ENCODE results near the gene ABI2. TPM values are rescaled to one million over a fixed set of nuclear protein-coding genes. Genes with fewer than 3 reads are reported as not detected.

The ABI2 gene
- total and polyA plus RNA-seq, 2 donors from 2014 or later, result 26.7 to 66.6 TPM

DNA sequence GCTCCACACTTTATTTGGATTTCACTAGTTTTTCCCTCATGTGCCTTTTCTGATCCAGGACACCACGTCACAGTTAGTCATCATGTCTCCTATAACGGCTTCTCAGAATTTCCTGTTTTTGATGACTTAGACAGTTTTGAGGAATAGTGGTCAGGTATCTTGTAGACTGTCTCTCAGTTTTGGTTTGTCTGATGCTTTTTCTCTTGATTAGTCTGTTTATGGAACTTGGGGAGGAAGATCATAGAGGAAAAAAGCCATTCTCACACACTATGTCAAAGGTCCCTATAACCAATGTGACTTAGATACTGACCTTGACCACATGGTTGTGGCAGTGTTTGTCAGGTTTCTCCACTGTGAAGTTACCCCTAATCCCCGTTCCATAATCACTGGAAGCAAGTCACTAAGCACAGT, 117.9 kb downstream of the ABI2 start:
- Histone ChIP-seq H3K4me1 (ENCODE audit: control insufficient read depth in 2 of 3, insufficient read depth in 2 of 3, low read depth in 1 of 3, low read length in 3 of 3) (peaks cover 0 to 5% (median 0%) of the 10 kb centered on the region in 3 donors), H3K9me3 (ENCODE audit: control insufficient read depth in 2 of 3, insufficient read depth in 1 of 3, low read length in 3 of 3) (no peaks in the 10 kb centered on the region), H3K27ac (ENCODE audit: low read depth in 2 of 2, low read length in 2 of 2) (no peak overlapping the region), H3K4me3 (ENCODE audit: low read length in 3 of 3) (no peak overlapping the region), H3K9ac (ENCODE audit: low read length in 3 of 3) (no peak overlapping the region), H3K27me3 (ENCODE audit: control insufficient read depth, insufficient read depth, low read length) (no peaks in the 10 kb centered on the region), H3K36me3 (ENCODE audit: control insufficient read depth in 2 of 3, insufficient read depth in 3 of 3, low read length in 3 of 3) (peaks cover 4 to 27% (median 11%) of the 10 kb centered on the region in 3 donors)
- TF ChIP-seq, protein P1, sequence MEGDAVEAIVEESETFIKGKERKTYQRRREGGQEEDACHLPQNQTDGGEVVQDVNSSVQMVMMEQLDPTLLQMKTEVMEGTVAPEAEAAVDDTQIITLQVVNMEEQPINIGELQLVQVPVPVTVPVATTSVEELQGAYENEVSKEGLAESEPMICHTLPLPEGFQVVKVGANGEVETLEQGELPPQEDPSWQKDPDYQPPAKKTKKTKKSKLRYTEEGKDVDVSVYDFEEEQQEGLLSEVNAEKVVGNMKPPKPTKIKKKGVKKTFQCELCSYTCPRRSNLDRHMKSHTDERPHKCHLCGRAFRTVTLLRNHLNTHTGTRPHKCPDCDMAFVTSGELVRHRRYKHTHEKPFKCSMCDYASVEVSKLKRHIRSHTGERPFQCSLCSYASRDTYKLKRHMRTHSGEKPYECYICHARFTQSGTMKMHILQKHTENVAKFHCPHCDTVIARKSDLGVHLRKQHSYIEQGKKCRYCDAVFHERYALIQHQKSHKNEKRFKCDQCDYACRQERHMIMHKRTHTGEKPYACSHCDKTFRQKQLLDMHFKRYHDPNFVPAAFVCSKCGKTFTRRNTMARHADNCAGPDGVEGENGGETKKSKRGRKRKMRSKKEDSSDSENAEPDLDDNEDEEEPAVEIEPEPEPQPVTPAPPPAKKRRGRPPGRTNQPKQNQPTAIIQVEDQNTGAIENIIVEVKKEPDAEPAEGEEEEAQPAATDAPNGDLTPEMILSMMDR (IDR thresholded peaks at IDR 0.05; ENCODE audit: borderline replicate concordance, extremely low read depth, insufficient read depth), result no peak
- no peak for FAIRE-seq
- no peak for DNase-seq
- intact Hi-C loops (cut with DNase I), result no loop called here

- Histone ChIP-seq H3K27me3 (ENCODE audit: control insufficient read depth, insufficient read depth, low read length) (no peaks in the 10 kb centered on the region), H3K27ac (ENCODE audit: low read depth in 2 of 2, low read length in 2 of 2) (no peak overlapping the region), H3K4me3 (ENCODE audit: low read length in 3 of 3) (no peak overlapping the region), H3K36me3 (ENCODE audit: control insufficient read depth in 2 of 3, insufficient read depth in 3 of 3, low read length in 3 of 3) (peaks cover 2 to 26% (median 8%) of the 10 kb centered on the region in 3 donors), H3K9ac (ENCODE audit: low read length in 3 of 3) (no peak overlapping the region), H3K4me1 (ENCODE audit: control insufficient read depth in 2 of 3, insufficient read depth in 2 of 3, low read depth in 1 of 3, low read length in 3 of 3) (peaks cover 0 to 5% (median 0%) of the 10 kb centered on the region in 3 donors), H3K9me3 (ENCODE audit: control insufficient read depth in 2 of 3, insufficient read depth in 1 of 3, low read length in 3 of 3) (no peaks in the 10 kb centered on the region)
- FAIRE-seq (no peak), DNase-seq (no peak)
- TF ChIP-seq, protein P1 (IDR thresholded peaks at IDR 0.05; ENCODE audit: borderline replicate concordance, extremely low read depth, insufficient read depth), result no peak
- intact Hi-C loops (cut with DNase I), result no loop called here
These were observed 118.6 kb downstream of the ABI2 start for GRCh38 chr2:203446780-203447179.

DNA sequence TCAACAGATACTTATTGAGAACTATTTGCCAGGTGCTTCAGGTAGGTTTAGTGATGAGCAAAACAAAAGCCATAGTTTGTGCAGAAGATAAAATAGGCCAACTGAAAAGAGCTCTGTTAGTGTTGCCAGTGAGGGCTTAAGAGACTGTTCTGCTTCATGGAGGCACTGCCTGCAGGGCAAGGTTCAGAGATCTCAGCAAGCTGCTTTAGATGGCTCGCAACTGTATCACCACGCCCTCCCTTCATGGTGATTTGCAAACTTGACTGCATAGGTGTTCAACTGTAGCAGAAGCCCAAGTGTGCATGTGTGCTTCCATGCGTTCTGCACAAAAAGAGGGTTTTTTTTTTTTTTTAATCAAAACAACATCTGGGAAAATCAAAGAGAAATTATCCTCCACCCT, 122.4 kb downstream of the ABI2 start:
- Histone ChIP-seq H3K27ac (ENCODE audit: low read depth in 2 of 2, low read length in 2 of 2) (no peak overlapping the region), H3K9ac (ENCODE audit: low read length in 3 of 3) (no peak overlapping the region), H3K27me3 (ENCODE audit: control insufficient read depth, insufficient read depth, low read length) (no peaks in the 10 kb centered on the region), H3K4me1 (ENCODE audit: control insufficient read depth in 2 of 3, insufficient read depth in 2 of 3, low read depth in 1 of 3, low read length in 3 of 3) (peaks cover 0 to 8% (median 0%) of the 10 kb centered on the region in 3 donors), H3K9me3 (ENCODE audit: control insufficient read depth in 2 of 3, insufficient read depth in 1 of 3, low read length in 3 of 3) (no peaks in the 10 kb centered on the region), H3K36me3 (ENCODE audit: control insufficient read depth in 2 of 3, insufficient read depth in 3 of 3, low read length in 3 of 3) (peaks cover 2 to 24% (median 9%) of the 10 kb centered on the region in 3 donors), H3K4me3 (ENCODE audit: low read length in 3 of 3) (no peak overlapping the region)
- FAIRE-seq (no peak), DNase-seq (no peak)
- TF ChIP-seq, protein P1 (IDR thresholded peaks at IDR 0.05; ENCODE audit: borderline replicate concordance, extremely low read depth, insufficient read depth), result no peak
- intact Hi-C loops (cut with DNase I), result no loop called here

DNA sequence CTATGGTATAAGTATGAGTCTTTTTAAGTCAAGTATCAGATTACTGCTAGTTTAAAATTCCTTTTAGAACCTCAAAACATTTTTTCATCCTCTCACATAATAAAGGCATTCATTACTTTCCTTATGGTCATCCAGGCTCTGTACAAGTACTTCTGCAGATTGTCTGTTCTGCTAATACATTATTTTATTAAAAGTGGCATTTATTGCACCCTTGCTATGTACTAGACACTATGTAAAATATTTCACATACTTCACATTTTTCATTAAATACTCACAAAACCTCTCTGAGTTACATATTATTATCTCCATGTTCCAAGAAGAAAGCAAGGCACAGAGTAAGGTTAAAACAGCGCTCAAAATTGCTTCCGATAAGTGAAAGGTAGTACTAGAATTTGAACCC, 122.8 kb downstream of the ABI2 start:
- Histone ChIP-seq H3K9ac (ENCODE audit: low read length in 3 of 3) (no peak overlapping the region), H3K9me3 (ENCODE audit: control insufficient read depth in 2 of 3, insufficient read depth in 1 of 3, low read length in 3 of 3) (no peaks in the 10 kb centered on the region), H3K4me3 (ENCODE audit: low read length in 3 of 3) (no peak overlapping the region), H3K27ac (ENCODE audit: low read depth in 2 of 2, low read length in 2 of 2) (no peak overlapping the region), H3K36me3 (ENCODE audit: control insufficient read depth in 2 of 3, insufficient read depth in 3 of 3, low read length in 3 of 3) (peaks cover 2 to 24% (median 7%) of the 10 kb centered on the region in 3 donors), H3K4me1 (ENCODE audit: control insufficient read depth in 2 of 3, insufficient read depth in 2 of 3, low read depth in 1 of 3, low read length in 3 of 3) (peaks cover 0 to 8% (median 0%) of the 10 kb centered on the region in 3 donors), H3K27me3 (ENCODE audit: control insufficient read depth, insufficient read depth, low read length) (no peaks in the 10 kb centered on the region)
- DNase-seq (no peak), FAIRE-seq (no peak)
- intact Hi-C loops (cut with DNase I), result no loop called here
- TF ChIP-seq, protein P1 (IDR thresholded peaks at IDR 0.05; ENCODE audit: borderline replicate concordance, extremely low read depth, insufficient read depth), result no peak

Measured in kidney (tissue), 14 donors.